Peyer's patch (tissue), 4 donors: ENCODE results near the gene LRRC8A. TPM values are rescaled to one million over a fixed set of nuclear protein-coding genes. Genes with fewer than 3 reads are reported as not detected.

ENCODE experiments used
- DNase-seq, 3 donors: peaks; one replicate each; pipeline ENCODE4 v3.0.0-alpha.2; 2017 to 2019
- H3K27ac ChIP-seq, 4 donors: fragments of 200-600 bp; sonication (generic); one replicate each; pipeline ENCODE4 v1.5.1; 2016 to 2019
- H3K27me3 ChIP-seq, 2 donors: fragments of 200-600 bp; sonication (generic); one replicate each; pipeline ENCODE4 v1.5.1; 2019
- H3K36me3 ChIP-seq, 3 donors: fragments of 200-600 bp; sonication (generic); one replicate each; pipeline ENCODE4 v1.5.1; 2016 to 2019
- H3K4me1 ChIP-seq, 4 donors: fragments of 200-600 bp; sonication (generic); one replicate each; pipeline ENCODE4 v1.5.1; 2016 to 2019
- H3K4me3 ChIP-seq, 4 donors: fragments of 200-600 bp; sonication (generic); 1 replicate in 3 of 4; 2 replicates in 1 of 4; pipeline ENCODE4 v1.5.1; 2016 to 2019; ENCODE audit warnings: mild to moderate bottlenecking in 1 of 4
- H3K9me3 ChIP-seq, 4 donors: fragments of 200-600 bp; sonication (generic); one replicate each; pipeline ENCODE4 v1.5.1; 2016 to 2019; ENCODE audit warnings: mild to moderate bottlenecking in 1 of 4
- POLR2A ChIP-seq, 2 donors: fragments of 450-650 bp; IDR thresholded peaks; one replicate each; pipeline ENCODE4 v1.5.1; 2017; ENCODE audit warnings: antibody characterized with exemption in 2 of 2, mild to moderate bottlenecking in 2 of 2, moderate library complexity in 2 of 2
- total RNA-seq, 4 donors: library from RNA; depleted of rRNA; stranded (reverse); fragments of >200 nt; gene quantifications; one replicate each; pipeline ENCODE4 v1.1.0, GENCODE V29; 2016
- TF ChIP-seq, protein P1 (sequence below), 6 experiments: fragments of 450-650 bp in 4 of 6; fragments of 200-600 bp in 2 of 6; sonication (generic) in 1 of 6; IDR thresholded peaks; one replicate each; pipeline ENCODE4 v1.5.1; 2017 to 2019; ENCODE audit warnings: antibody characterized with exemption in 6 of 6, mild to moderate bottlenecking in 3 of 6, moderate library complexity in 1 of 6

LRRC8A gene
- total RNA-seq, 4 donors from 2014 or later = 20.0 to 39.2 (median 27.0) TPM

DNA sequence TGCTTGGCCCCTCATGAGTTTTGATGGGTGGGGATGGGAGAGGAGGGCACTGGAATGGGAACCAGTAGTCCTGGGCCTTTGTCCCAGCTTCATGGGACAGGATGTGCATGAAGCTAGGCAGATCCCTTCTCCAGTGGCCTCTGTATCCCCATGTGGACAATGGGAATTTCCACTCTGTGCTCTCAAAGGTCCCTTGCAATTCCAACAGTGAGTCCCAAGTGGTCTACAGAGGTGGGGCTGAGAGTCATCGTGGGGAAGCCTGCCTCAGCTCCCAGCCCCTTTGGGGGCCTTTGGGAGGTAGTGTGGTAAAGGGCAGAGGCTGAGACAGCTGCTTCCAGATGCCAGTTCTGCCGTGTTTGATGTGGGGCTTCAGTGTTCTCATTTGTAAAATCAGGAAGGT lies 37.0 kb downstream of the LRRC8A start:
- no peaks in the 10 kb centered on the region for H3K27me3 ChIP-seq
- no peak for TF ChIP-seq POLR2A (IDR thresholded peaks at IDR 0.05)
- TF ChIP-seq, protein P1, sequence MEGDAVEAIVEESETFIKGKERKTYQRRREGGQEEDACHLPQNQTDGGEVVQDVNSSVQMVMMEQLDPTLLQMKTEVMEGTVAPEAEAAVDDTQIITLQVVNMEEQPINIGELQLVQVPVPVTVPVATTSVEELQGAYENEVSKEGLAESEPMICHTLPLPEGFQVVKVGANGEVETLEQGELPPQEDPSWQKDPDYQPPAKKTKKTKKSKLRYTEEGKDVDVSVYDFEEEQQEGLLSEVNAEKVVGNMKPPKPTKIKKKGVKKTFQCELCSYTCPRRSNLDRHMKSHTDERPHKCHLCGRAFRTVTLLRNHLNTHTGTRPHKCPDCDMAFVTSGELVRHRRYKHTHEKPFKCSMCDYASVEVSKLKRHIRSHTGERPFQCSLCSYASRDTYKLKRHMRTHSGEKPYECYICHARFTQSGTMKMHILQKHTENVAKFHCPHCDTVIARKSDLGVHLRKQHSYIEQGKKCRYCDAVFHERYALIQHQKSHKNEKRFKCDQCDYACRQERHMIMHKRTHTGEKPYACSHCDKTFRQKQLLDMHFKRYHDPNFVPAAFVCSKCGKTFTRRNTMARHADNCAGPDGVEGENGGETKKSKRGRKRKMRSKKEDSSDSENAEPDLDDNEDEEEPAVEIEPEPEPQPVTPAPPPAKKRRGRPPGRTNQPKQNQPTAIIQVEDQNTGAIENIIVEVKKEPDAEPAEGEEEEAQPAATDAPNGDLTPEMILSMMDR (IDR thresholded peaks at IDR 0.05) = no peak
- H3K27ac ChIP-seq = peak overlapping the region in 3 of 4 donors; percentile 42 to 83 (median 59)
- H3K36me3 ChIP-seq = peaks cover 0 to 16% (median 0%) of the 10 kb centered on the region in 3 donors
- no peaks in the 10 kb centered on the region for H3K9me3 ChIP-seq
- peaks cover 0 to 30% (median 3%) of the 10 kb centered on the region in 4 donors for H3K4me1 ChIP-seq
- no peak overlapping the region for H3K4me3 ChIP-seq
- DNase-seq = no peak

DNA sequence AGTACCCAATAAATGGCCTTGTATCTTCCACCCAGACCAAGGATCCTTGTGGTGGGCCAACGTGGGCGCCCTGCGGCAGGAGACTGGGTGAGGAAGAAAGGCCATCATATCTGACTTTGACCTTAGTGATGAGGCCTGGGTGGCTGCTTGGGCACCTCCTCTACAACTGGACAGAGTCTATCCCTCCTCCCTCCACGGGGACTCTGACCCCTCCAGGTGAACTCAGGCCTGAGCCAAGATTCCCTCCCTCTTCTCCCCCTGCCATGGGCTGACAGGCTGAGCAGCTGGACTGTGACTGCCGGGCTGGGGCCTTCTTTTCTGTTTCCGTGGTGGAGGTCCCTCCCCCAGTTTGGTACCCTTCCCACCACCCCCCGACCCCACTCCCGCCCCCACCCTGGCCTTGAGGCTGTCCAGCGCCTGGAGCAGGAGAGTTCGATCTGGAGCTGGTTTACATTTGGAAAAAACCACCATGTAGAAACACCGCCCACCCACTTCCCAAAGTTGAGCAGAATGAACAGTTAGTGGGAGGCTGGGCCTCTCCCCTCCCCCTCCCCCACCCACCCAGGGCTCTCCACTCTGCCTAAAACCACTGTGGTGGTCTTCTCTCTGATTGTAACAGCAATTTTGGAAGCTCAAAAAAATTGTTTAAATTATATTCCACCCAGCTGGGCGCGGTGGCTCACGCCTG lies 37.6 kb downstream of the LRRC8A start:
- Histone ChIP-seq H3K9me3 (no peaks in the 10 kb centered on the region), H3K4me3 (no peak overlapping the region), H3K36me3 (peaks cover 0 to 16% (median 0%) of the 10 kb centered on the region in 3 donors), H3K27me3 (no peaks in the 10 kb centered on the region), H3K4me1 (peaks cover 0 to 28% (median 3%) of the 10 kb centered on the region in 4 donors), H3K27ac (peak overlapping the region; percentile 3 to 83 (median 50))
- DNase-seq = peak in 2 of 3 donors; percentile 68 to 71
- TF ChIP-seq, protein P1 (IDR thresholded peaks at IDR 0.05) = no peak
- TF ChIP-seq POLR2A (IDR thresholded peaks at IDR 0.05) = no peak

DNA sequence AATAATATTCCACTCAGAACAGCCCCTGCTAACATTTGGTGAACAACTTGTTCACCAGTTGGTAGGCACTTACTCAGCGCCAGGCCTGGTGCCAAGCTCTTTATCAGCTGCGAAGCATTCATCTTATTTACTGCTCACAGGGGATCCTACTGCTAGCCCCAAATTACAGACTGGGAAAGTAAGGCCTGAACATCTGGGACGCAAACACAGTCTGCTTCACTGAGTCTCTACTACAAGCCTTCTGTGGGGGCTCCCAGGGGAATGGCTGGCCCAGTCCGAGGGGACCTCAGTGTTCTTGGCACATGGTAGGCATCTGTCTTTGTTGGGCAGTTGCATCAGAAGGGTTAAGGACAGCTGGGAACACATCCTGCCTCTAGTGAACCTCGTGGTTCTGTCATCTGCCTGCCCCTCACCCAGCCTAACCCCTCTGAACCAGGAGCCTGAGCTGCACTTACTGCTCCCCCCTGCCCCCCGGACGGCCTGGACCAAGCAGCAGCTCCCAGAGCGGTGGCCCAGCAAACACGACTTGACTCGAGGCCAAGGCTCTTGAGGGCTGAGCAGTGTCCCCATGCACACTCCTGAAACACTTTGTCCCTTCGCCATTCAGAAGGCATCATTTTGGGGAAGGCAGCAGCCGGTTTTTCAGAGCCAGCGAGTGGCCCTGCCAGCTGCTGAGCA lies 38.6 kb downstream of the LRRC8A start, which contains the start of gene PHYHD1:
PHYHD1 (plus strand) TSS at position 602 of the 678 bp plus-strand sequence. CDS start 1,342 bp downstream, outside the sequence.
- peak within 1 kb of the TSS in 3 of 4 donors; percentile 34 to 56 (median 35) for H3K4me3 ChIP-seq
- TF ChIP-seq, protein P1 (IDR thresholded peaks at IDR 0.05) = no peak
- no peaks in the 10 kb centered on the region for H3K9me3 ChIP-seq
- H3K36me3 ChIP-seq = peaks cover 0 to 16% (median 0%) of the 10 kb centered on the region in 3 donors
- peaks cover 0 to 28% (median 3%) of the 10 kb centered on the region in 4 donors for H3K4me1 ChIP-seq
- H3K27me3 ChIP-seq = no peaks in the 10 kb centered on the region
- peak within 1 kb of the TSS; percentile 61 to 83 (median 66) for H3K27ac ChIP-seq
- no peak for DNase-seq

DNA sequence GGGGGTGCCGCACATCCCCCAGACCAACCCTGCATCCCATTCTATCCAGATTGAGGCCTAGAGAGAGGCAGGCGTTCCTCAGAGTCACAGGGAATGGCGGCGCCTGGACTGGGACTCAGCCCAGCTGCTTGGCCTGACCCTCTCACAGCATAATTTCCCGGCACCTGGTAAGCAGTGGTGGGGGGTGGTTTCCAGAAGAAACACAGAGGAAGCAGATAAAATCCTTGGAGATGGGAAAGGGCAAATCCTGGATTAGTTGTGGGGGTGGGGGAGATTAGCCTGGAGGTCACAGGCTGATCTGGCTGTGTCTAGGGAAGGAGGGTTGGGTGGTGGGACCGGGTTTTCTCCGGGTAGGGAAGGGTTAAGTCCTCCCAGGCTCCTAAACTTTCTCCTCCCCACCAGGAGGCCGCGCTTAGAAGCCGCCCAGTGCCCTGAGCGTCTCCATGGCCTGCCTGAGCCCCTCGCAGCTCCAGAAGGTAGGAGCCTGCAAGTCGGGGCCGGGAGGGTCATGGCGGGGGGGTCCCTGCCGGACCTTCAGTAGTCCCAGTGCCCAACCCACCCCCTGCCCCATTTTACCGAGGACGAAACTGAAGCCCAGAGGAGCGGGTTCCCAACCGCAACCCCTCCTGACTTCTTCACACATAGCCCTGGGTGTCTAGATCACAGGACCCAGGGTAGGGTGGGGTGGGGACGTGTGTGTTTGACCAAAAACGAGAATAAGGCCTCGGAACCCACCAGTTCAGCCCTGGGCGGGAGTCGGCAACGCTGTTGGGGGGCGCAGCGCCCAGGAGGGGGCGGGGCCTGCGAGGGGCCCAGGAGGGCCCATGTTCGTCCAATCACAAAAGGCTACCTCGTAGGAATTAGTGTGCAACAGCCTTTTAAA lies 40.2 kb downstream of the LRRC8A start:
- no peaks in the 10 kb centered on the region for H3K27me3 ChIP-seq
- peaks cover 0 to 13% (median 0%) of the 10 kb centered on the region in 4 donors for H3K4me1 ChIP-seq
- H3K27ac ChIP-seq = peak overlapping the region; percentile 61 to 83 (median 66)
- TF ChIP-seq, protein P1 (IDR thresholded peaks at IDR 0.05) = no peak
- no peak for TF ChIP-seq POLR2A (IDR thresholded peaks at IDR 0.05)
- no peak for DNase-seq
- H3K36me3 ChIP-seq = peaks cover 0 to 5% (median 0%) of the 10 kb centered on the region in 3 donors
- H3K9me3 ChIP-seq = no peaks in the 10 kb centered on the region
- peak overlapping the region; percentile 32 to 56 (median 34) for H3K4me3 ChIP-seq

DNA sequence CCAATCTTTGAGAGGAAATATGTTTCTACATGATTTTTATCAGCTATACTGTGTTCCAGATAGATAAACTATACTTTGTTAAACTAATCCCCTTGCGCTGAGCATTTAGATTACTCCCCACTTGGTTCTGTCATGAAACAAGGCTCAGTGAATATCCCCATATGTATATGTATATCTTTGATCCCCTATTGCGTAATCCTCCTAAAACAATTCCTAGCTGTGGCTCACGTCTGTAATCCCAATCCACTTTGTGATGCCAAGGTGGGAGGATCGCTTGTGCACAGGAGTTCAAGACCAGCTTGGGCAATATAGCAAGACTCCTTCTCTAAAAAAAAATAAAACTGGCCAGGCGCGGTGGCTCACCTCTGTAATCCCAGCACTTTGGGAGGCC lies 41.6 kb downstream of the LRRC8A start:
- H3K4me1 ChIP-seq = peaks cover 0 to 16% (median 0%) of the 10 kb centered on the region in 4 donors
- no peak for DNase-seq
- H3K27ac ChIP-seq = no peak overlapping the region
- no peaks in the 10 kb centered on the region for H3K36me3 ChIP-seq
- H3K4me3 ChIP-seq = no peak overlapping the region
- H3K9me3 ChIP-seq = no peaks in the 10 kb centered on the region
- TF ChIP-seq, protein P1 (IDR thresholded peaks at IDR 0.05) = no peak
- TF ChIP-seq POLR2A (IDR thresholded peaks at IDR 0.05) = no peak
- no peaks in the 10 kb centered on the region for H3K27me3 ChIP-seq
